HL-60 (cell line): Measurements from ENCODE around the gene COG1.

ENCODE experiments used
- DNase-seq, 2 experiments: peaks; one replicate each; pipeline ENCODE4 v3.0.0-alpha.2; 2010 to 2020; ENCODE audit warnings: low read depth in 1 of 2, low spot score in 1 of 2
- H3K27ac ChIP-seq: fragments of 250-450 bp; sonication (Bioruptor Pico); replicated peaks from 2 replicates; pipeline ENCODE4 v1.5.1; 2020; ENCODE audit warnings: mild to moderate bottlenecking, moderate library complexity
- H3K27me3 ChIP-seq: fragments of 250-450 bp; sonication (Bioruptor Pico); 2 replicates; pipeline ENCODE4 v1.5.1; 2021; ENCODE audit warnings: mild to moderate bottlenecking, moderate library complexity; ENCODE audit not compliant: insufficient read depth, poor library complexity, severe bottlenecking
- H3K4me3 ChIP-seq: replicated peaks from 2 replicates; pipeline ENCODE4 v1.5.1; 2011; ENCODE audit warnings: mild to moderate bottlenecking, control low read depth, low read length; ENCODE audit not compliant: insufficient read depth
- CTCF ChIP-seq: IDR thresholded peaks from one replicate; pipeline ENCODE4 v1.5.1; 2011; ENCODE audit warnings: low read length, control low read depth, inconsistent platforms; ENCODE audit not compliant: insufficient read depth
- GABPA ChIP-seq: IDR thresholded peaks from 2 replicates; pipeline ENCODE4 v1.6.1; 2012; ENCODE audit warnings: low read depth
- POLR2AphosphoS5 ChIP-seq: IDR thresholded peaks from 2 replicates; pipeline ENCODE4 v1.6.1; 2012; ENCODE audit warnings: low read depth
- REST ChIP-seq: IDR thresholded peaks from 2 replicates; pipeline ENCODE4 v1.6.1; 2012; ENCODE audit warnings: low read depth; ENCODE audit not compliant: insufficient replicate concordance
- SPI1 ChIP-seq: IDR thresholded peaks from 2 replicates; pipeline ENCODE4 v1.6.1; 2012; ENCODE audit warnings: low read depth, mild to moderate bottlenecking, borderline replicate concordance

Gene COG1

DNA sequence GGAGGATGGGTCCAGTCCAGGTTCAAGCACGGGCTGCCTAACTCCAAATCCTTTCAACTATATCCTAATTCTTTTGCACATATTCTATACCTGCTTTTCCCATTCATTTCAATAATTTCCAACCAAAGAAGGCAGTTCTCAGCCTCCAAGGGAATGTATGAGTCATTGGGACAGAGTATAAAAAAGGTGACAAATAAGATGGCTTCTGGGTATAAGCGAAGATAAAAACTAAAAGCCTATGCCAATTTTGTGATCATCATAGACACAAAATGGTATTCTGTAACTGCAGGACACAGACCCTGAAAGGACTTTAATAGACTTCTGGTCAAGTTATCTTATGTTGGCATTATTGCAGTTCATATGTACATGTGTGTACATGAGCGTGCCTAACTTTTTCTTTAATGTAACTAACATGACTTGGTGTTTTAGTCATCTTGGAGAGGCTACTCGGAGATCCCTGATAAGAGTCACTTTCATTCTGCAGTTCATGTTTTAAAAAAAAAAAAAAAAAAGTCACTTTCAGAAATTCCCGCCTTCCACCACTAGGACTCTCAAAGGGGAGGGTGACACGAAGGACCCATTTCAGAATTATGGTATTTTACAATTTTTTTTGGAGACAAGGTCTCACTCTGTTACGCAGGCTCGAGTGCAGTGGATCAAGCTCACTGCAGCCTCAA lies 17.3 kb downstream of the COG1 start:
- Histone ChIP-seq H3K27ac (no peak overlapping the region), H3K4me3 (no peak overlapping the region), H3K27me3 (no peaks in the 10 kb centered on the region)
- TF ChIP-seq POLR2AphosphoS5 (no peak), GABPA (no peak), CTCF (no peak), REST (no peak)
- no peak for DNase-seq

DNA sequence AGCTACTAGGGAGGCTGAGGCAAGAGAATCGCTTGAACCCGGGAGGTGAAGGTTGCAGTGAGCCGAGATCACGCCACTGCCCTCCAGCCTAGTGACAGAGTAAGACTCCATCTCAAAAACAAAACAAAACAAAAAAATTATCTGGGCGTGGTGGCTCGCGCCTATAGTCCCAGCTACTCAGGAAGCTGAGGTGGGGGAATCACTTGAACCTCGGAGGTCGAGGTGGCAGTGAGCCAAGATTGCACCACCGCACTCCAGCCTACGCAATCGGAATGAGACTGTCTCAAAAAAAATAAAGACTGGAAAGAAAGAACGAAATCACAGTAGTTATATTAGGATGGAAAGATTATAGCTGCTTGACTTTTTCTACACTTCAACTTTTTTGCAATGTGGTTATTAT lies 18.9 kb downstream of the COG1 start:
- TF ChIP-seq REST (no peak), SPI1 (no peak), CTCF (no peak), POLR2AphosphoS5 (no peak), GABPA (no peak)
- Histone ChIP-seq H3K27me3 (no peaks in the 10 kb centered on the region), H3K4me3 (no peak overlapping the region), H3K27ac (no peak overlapping the region)
- no peak for DNase-seq

DNA sequence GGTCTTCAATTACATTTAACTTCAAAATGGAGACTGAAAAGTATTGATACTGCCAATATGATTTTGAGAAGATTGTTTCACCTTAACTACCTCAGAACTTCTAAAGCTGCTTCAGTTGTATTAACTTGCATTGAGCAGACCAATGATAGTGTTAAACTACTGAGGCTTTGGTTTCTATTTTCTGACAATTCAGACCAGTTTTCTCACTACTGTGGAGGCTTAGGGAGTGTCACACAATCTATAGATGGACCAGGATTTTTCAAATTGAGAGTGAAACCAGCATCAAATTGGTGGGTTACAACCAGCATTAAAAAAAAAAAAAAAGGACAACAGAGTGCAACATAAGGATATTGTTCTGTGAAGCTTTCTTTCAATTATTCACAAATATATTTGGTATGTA lies 21.2 kb downstream of the COG1 start:
- no peak for DNase-seq
- no peak overlapping the region for H3K27ac ChIP-seq
- TF ChIP-seq SPI1, result no peak
- TF ChIP-seq POLR2AphosphoS5, result no peak
- TF ChIP-seq GABPA, result no peak
- TF ChIP-seq CTCF, result no peak
- no peak overlapping the region for H3K4me3 ChIP-seq
- H3K27me3 ChIP-seq, result no peaks in the 10 kb centered on the region

DNA sequence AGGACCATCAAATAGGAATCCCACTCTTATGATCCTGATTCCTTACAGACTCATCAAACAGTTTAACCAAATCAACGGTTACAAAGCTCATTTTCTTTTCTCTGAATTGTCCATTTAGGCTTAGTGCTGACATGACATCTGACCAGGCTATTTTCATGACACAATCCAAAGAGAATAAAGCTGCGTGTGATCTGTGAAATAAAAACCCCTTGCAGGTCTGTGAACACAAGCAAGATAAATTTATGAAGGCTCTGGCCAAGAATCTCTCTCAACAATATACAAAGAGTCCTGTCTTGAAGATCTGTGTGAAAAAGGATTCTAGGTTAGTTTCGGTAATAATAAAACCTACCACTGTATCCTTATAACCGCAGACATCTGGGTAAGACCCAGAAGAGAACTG lies 22.0 kb downstream of the COG1 start:
- no peak overlapping the region for H3K4me3 ChIP-seq
- TF ChIP-seq REST (no peak), CTCF (no peak), SPI1 (no peak), POLR2AphosphoS5 (no peak), GABPA (no peak)
- DNase-seq, result no peak
- H3K27me3 ChIP-seq, result no peaks in the 10 kb centered on the region
- no peak overlapping the region for H3K27ac ChIP-seq
